ENCODE results near the gene DLGAP4.

Gene DLGAP4

GRCh38 chr20:36311854-36312723 is 6.0 kb downstream of the DLGAP4 start:
- POLR2A ChIA-PET: no interaction called here
- no peak for DNase-seq (ENCODE audit: low read depth, low spot score)
- H3K4me3 ChIP-seq (ENCODE audit: low read depth, low read length): no peak overlapping the region
- TF ChIP-seq, protein P1, sequence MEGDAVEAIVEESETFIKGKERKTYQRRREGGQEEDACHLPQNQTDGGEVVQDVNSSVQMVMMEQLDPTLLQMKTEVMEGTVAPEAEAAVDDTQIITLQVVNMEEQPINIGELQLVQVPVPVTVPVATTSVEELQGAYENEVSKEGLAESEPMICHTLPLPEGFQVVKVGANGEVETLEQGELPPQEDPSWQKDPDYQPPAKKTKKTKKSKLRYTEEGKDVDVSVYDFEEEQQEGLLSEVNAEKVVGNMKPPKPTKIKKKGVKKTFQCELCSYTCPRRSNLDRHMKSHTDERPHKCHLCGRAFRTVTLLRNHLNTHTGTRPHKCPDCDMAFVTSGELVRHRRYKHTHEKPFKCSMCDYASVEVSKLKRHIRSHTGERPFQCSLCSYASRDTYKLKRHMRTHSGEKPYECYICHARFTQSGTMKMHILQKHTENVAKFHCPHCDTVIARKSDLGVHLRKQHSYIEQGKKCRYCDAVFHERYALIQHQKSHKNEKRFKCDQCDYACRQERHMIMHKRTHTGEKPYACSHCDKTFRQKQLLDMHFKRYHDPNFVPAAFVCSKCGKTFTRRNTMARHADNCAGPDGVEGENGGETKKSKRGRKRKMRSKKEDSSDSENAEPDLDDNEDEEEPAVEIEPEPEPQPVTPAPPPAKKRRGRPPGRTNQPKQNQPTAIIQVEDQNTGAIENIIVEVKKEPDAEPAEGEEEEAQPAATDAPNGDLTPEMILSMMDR (IDR thresholded peaks at IDR 0.05; ENCODE audit: insufficient read depth, low read length, missing control alignments): no peak
- CTCF ChIA-PET: no interaction called here

DNA sequence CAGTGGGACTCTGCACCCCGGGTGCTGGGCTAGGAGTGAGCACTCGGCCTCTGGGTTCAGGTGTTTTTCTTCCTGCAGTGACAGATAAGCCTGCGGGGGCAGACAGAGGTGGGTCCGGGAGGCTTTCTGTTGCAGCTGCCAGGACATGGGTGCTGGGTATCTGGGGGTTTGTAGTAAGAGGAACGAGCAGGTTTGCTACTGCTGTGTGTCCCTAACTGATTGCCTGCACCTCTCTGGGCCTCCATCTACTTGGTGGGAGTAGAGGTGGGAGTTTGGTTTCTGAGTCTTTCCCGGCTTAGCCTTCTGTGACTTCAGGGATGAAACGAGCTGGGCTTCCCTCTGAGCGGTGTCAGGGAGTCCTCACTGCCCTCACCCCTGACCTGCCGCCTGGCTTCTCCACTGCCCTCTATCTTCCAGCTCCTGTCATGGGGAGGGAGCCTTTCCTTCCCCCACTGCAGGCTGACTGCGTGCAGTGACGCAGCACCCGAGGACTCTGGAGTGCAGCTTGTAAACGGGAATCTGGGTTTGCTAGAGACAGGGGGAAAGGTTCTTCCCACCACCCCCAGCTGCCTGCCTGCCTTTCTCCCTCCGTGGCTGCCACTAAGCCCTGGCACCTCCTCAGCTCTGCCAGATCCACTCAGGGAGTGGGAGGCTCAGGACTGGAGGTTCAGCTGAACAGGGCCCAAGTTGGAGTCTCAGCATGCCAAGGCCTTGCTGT is 6.7 kb downstream of the DLGAP4 start:
- TF ChIP-seq, protein P1 (IDR thresholded peaks at IDR 0.05; ENCODE audit: insufficient read depth, low read length, missing control alignments): no peak
- DNase-seq (ENCODE audit: low read depth, low spot score): no peak
- ChIA-PET POLR2A (no interaction called here), CTCF (interaction anchor here (1.1 kb wide), 1 partner anchor 35 kb away, joined by 3 read pairs; no protein-coding TSS in a partner anchor)
- H3K4me3 ChIP-seq (ENCODE audit: low read depth, low read length): no peak overlapping the region

DNA sequence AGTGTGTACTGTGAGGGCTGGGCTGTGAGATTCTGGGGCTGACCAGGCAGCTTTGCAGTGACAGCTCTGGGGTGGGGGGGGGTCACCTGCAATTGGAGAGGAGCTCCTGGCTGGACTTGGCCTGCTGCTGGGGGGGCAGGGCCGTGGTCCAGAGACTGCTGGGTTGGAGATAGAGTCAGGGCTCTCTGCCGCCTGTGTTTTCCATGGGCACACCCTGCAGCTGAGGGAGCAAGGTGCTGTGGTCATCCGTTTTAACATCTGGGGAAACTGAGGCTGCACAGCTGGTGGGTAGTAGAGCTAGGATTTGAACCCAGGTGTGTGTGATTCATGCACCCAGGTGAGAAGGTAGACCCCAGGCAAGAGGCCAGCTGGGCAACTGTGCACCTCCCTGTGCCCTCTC is 7.3 kb downstream of the DLGAP4 start:
- no peak for DNase-seq (ENCODE audit: low read depth, low spot score)
- no peak overlapping the region for H3K4me3 ChIP-seq (ENCODE audit: low read depth, low read length)
- TF ChIP-seq, protein P1 (IDR thresholded peaks at IDR 0.05; ENCODE audit: insufficient read depth, low read length, missing control alignments): no peak
- ChIA-PET POLR2A (no interaction called here), CTCF (interaction anchor here (1.1 kb wide), 1 partner anchor 35 kb away, joined by 3 read pairs; no protein-coding TSS in a partner anchor)

DNA sequence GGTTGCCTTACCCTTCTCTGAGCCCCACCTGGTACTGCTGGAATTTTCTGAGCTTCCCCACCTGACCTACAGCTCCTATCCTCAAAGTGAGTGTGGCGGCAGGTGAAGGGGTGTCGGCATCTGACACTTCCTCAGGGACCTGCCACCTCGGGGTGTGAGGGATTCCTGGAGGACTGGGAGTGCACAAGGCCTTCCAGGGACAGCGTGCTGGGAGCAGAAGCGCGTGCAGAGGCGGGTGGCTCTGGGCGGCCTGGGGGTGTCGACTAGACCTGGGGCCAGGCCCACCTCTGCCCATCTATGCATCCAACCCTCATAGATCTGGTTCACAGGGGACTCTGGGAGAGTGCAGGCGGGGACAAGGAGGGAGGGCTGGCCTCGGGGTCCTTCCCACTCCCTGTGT is 7.8 kb downstream of the DLGAP4 start:
- ChIA-PET POLR2A (no interaction called here), CTCF (interaction anchor here (1.1 kb wide), 1 partner anchor 34 kb away, joined by 3 read pairs; no protein-coding TSS in a partner anchor)
- TF ChIP-seq, protein P1 (IDR thresholded peaks at IDR 0.05; ENCODE audit: insufficient read depth, low read length, missing control alignments): no peak
- H3K4me3 ChIP-seq (ENCODE audit: low read depth, low read length): no peak overlapping the region
- DNase-seq (ENCODE audit: low read depth, low spot score): no peak

GRCh38 chr20:36314734-36315544 is 8.8 kb downstream of the DLGAP4 start:
- ChIA-PET CTCF (no interaction called here), POLR2A (no interaction called here)
- no peak overlapping the region for H3K4me3 ChIP-seq (ENCODE audit: low read depth, low read length)
- TF ChIP-seq, protein P1 (IDR thresholded peaks at IDR 0.05; ENCODE audit: insufficient read depth, low read length, missing control alignments): no peak
- DNase-seq (ENCODE audit: low read depth, low spot score): no peak

All from AG04449 (cell line).